Measurements from ENCODE around the gene GDPD1.
"Not testable (repeated sequence)": the region's sequence is repeated elsewhere in the genome, so short reads cannot be mapped to it uniquely, and the experiment has no call there.

GDPD1 gene

GRCh38 chr17:59254742-59255141 lies 34.4 kb downstream of the GDPD1 start:
- no peak for DNase-seq (ENCODE audit: low spot score)

- no peak for DNase-seq (ENCODE audit: low spot score)
Measured at GRCh38 chr17:59257101-59257500, 36.8 kb downstream of the GDPD1 start.

- DNase-seq (ENCODE audit: low spot score): no peak
Measured at GRCh38 chr17:59260722-59261121, 40.4 kb downstream of the GDPD1 start.

GRCh38 chr17:59266745-59267144 lies 46.4 kb downstream of the GDPD1 start:
- DNase-seq (ENCODE audit: low spot score): no peak

- no peak for DNase-seq (ENCODE audit: low spot score)
Measured at GRCh38 chr17:59267776-59268175, 47.5 kb downstream of the GDPD1 start.

GRCh38 chr17:59275618-59276017 lies 55.3 kb downstream of the GDPD1 start:
- no peak for DNase-seq (ENCODE audit: low spot score)

GRCh38 chr17:59277031-59277430 lies 56.7 kb downstream of the GDPD1 start:
- DNase-seq (ENCODE audit: low spot score): peak; percentile 6

GRCh38 chr17:59278406-59278805 lies 58.1 kb downstream of the GDPD1 start:
- no peak for DNase-seq (ENCODE audit: low spot score)

- no peak for DNase-seq (ENCODE audit: low spot score)
Measured at GRCh38 chr17:59284317-59284716, 64.0 kb downstream of the GDPD1 start.

- DNase-seq (ENCODE audit: low spot score): no peak
Measured at GRCh38 chr17:59287452-59287851, 67.1 kb downstream of the GDPD1 start.

- DNase-seq (ENCODE audit: low spot score): no peak
Measured at GRCh38 chr17:59287891-59288290, 67.6 kb downstream of the GDPD1 start.

- no peak for DNase-seq (ENCODE audit: low spot score)
Measured at GRCh38 chr17:59289981-59290301, 69.6 kb downstream of the GDPD1 start.

GRCh38 chr17:59290302-59290998 lies 70.1 kb downstream of the GDPD1 start:
- not testable (repeated sequence) for DNase-seq (ENCODE audit: low spot score)

GRCh38 chr17:59292174-59292523 lies 71.8 kb downstream of the GDPD1 start:
- no peak for DNase-seq (ENCODE audit: low spot score)

GRCh38 chr17:59296190-59296589 lies 75.9 kb downstream of the GDPD1 start:
- DNase-seq (ENCODE audit: low spot score): no peak

- DNase-seq (ENCODE audit: low spot score): no peak
Measured at GRCh38 chr17:59298521-59298920, 78.2 kb downstream of the GDPD1 start.

GRCh38 chr17:59299400-59300092 lies 79.2 kb downstream of the GDPD1 start:
- DNase-seq (ENCODE audit: low spot score): no peak

GRCh38 chr17:59300941-59301340 lies 80.6 kb downstream of the GDPD1 start:
- no peak for DNase-seq (ENCODE audit: low spot score)

- no peak for DNase-seq (ENCODE audit: low spot score)
Measured at GRCh38 chr17:59304811-59305210, 84.5 kb downstream of the GDPD1 start.

GRCh38 chr17:59310263-59310920 lies 90.1 kb downstream of the GDPD1 start:
- no peak for DNase-seq (ENCODE audit: low spot score)

GRCh38 chr17:59311051-59311468 lies 90.7 kb downstream of the GDPD1 start:
- DNase-seq (ENCODE audit: low spot score): peak; percentile 76

GRCh38 chr17:59311521-59311920 lies 91.2 kb downstream of the GDPD1 start:
- not testable (repeated sequence) for DNase-seq (ENCODE audit: low spot score)

GRCh38 chr17:59315866-59316265 lies 95.6 kb downstream of the GDPD1 start:
- DNase-seq (ENCODE audit: low spot score): no peak
